Measurements from ENCODE around the gene NT5C2.
"Not testable (repeated sequence)": the region's sequence is repeated elsewhere in the genome, so short reads cannot be mapped to it uniquely, and the experiment has no call there.

The NT5C2 gene

GRCh38 chr10:103067484-103067883 is 125.6 kb downstream of the NT5C2 start:
- no peak overlapping the region for H2BK12ac ChIP-seq (ENCODE audit: low read length)
- H3K4me3 ChIP-seq (ENCODE audit: low read length in 2 of 2) = no peak overlapping the region
- no peak overlapping the region for H3K4me2 ChIP-seq (ENCODE audit: insufficient read depth, low read length, poor library complexity, severe bottlenecking)
- H3K9ac ChIP-seq (ENCODE audit: low read depth, low read length, poor library complexity) = no peak overlapping the region
- H3K9me3 ChIP-seq (replicated peaks in 1 of 2; ENCODE audit: control insufficient read depth in 2 of 2, insufficient read depth in 1 of 2, low read depth in 1 of 2, low read length in 2 of 2) = no peaks in the 10 kb centered on the region
- no peak overlapping the region for H2AK5ac ChIP-seq (ENCODE audit: low read depth, low read length)
- no peaks in the 10 kb centered on the region for H3K79me1 ChIP-seq (ENCODE audit: low read depth, low read length)
- H2BK120ac ChIP-seq (ENCODE audit: low read depth, low read length) = no peak overlapping the region
- H3K27me3 ChIP-seq (ENCODE audit: control insufficient read depth in 3 of 3, insufficient read depth in 3 of 3, low read depth in 1 of 3, low read length in 3 of 3) = no peaks in the 10 kb centered on the region
- H3K27ac ChIP-seq (replicated peaks; ENCODE audit: low read length) = no peak overlapping the region
- H2BK15ac ChIP-seq (ENCODE audit: low read length) = no peak overlapping the region
- H4K91ac ChIP-seq (ENCODE audit: low read depth, low read length, poor library complexity) = no peak overlapping the region
- no peak overlapping the region for H3K4ac ChIP-seq (ENCODE audit: low read length)
- no peak overlapping the region for H3K18ac ChIP-seq (ENCODE audit: low read length)
- no CpG with 5 or more reads among the region's 2 CpGs for WGBS, 2 donors (ENCODE audit: extremely low coverage in 2 of 2, insufficient read length in 2 of 2, insufficient replicate concordance in 1 of 2)
- H3K23ac ChIP-seq (ENCODE audit: low read depth, low read length, poor library complexity) = no peak overlapping the region
- peaks cover 0 to 5% of the 10 kb centered on the region in 2 donors for H3K36me3 ChIP-seq (replicated peaks in 1 of 2; ENCODE audit: control insufficient read depth in 2 of 2, insufficient read depth in 2 of 2, low read length in 2 of 2)
- no peak overlapping the region for H2BK5ac ChIP-seq (ENCODE audit: low read length)
- H4K8ac ChIP-seq (ENCODE audit: low read depth, low read length) = no peak overlapping the region
- no peak overlapping the region for H2AFZ ChIP-seq (ENCODE audit: low read length)
- H3K14ac ChIP-seq (ENCODE audit: low read length) = no peak overlapping the region
- no peak for DNase-seq (ENCODE audit: low spot score)
- no peaks in the 10 kb centered on the region for H3K4me1 ChIP-seq (ENCODE audit: control insufficient read depth in 2 of 2, insufficient read depth in 1 of 2, low read depth in 1 of 2, low read length in 2 of 2)

- not testable (repeated sequence) for H3K27me3 ChIP-seq (ENCODE audit: control insufficient read depth in 3 of 3, insufficient read depth in 3 of 3, low read depth in 1 of 3, low read length in 3 of 3); H3K4me1 ChIP-seq (ENCODE audit: control insufficient read depth in 2 of 2, insufficient read depth in 1 of 2, low read depth in 1 of 2, low read length in 2 of 2); H3K9me3 ChIP-seq (replicated peaks in 1 of 2; ENCODE audit: control insufficient read depth in 2 of 2, insufficient read depth in 1 of 2, low read depth in 1 of 2, low read length in 2 of 2); H3K27ac ChIP-seq (replicated peaks; ENCODE audit: low read length); H2BK120ac ChIP-seq (ENCODE audit: low read depth, low read length); H2AFZ ChIP-seq (ENCODE audit: low read length); DNase-seq (ENCODE audit: low spot score); H3K23ac ChIP-seq (ENCODE audit: low read depth, low read length, poor library complexity); H4K91ac ChIP-seq (ENCODE audit: low read depth, low read length, poor library complexity); H2BK15ac ChIP-seq (ENCODE audit: low read length); H3K14ac ChIP-seq (ENCODE audit: low read length); H3K36me3 ChIP-seq (replicated peaks in 1 of 2; ENCODE audit: control insufficient read depth in 2 of 2, insufficient read depth in 2 of 2, low read length in 2 of 2); H3K9ac ChIP-seq (ENCODE audit: low read depth, low read length, poor library complexity); H3K18ac ChIP-seq (ENCODE audit: low read length); H2BK5ac ChIP-seq (ENCODE audit: low read length); H4K8ac ChIP-seq (ENCODE audit: low read depth, low read length); H2AK5ac ChIP-seq (ENCODE audit: low read depth, low read length); H3K79me1 ChIP-seq (ENCODE audit: low read depth, low read length); H2BK12ac ChIP-seq (ENCODE audit: low read length); H3K4me3 ChIP-seq (ENCODE audit: low read length in 2 of 2); H3K4me2 ChIP-seq (ENCODE audit: insufficient read depth, low read length, poor library complexity, severe bottlenecking); H3K4ac ChIP-seq (ENCODE audit: low read length)
- no CpG with 5 or more reads among the region's 4 CpGs for WGBS, 2 donors (ENCODE audit: extremely low coverage in 2 of 2, insufficient read length in 2 of 2, insufficient replicate concordance in 1 of 2)
Measured at GRCh38 chr10:103067099-103067477, 126.0 kb downstream of the NT5C2 start.

DNA sequence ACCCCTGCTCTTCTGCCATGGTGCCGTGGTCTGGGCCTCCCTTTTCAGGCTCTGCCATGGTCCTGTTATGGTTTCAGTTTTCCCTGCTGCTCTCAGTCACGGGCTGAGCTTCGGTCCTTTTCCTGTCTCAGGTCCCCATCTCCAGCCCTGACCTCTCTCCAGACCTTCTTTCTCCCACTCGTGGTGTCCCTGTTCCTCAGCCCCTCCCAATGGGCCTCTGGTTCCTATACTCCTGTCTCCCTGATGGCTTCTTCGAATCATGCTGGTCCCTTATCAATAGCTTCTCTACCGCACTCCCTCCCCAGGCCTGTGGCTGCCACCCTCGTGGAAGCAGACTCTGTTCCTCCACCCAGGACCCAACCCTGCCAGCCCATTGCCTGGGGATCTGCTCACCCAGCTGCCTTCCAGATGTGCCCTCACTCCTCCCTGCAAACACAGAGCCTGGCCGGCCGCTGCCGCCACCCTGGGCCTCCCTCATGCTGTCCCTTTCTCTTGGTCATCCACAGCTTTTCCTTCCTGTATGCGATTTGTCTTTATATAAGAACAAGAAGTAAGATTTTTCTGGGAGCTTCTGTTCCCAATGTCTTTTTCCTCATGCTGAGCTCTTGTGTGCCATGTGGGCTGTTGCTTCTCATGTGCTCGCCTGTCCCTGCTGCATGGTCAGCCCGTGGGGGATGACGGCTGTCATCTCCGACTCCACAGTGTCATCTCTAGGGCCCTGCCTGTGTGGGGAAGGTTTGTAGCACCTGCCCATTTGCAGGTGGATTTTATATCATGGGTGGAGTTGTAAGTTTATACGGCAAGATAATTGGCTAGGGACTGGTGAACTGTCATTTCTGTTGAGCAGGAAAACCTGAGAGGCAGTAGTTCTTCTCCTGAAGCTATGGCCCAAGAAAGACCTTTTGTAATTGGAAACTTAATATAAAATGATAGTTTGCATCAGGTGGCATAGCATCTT is 126.7 kb downstream of the NT5C2 start:
- no peak overlapping the region for H3K18ac ChIP-seq (ENCODE audit: low read length)
- no peak overlapping the region for H2BK5ac ChIP-seq (ENCODE audit: low read length)
- WGBS, 2 donors (ENCODE audit: extremely low coverage in 2 of 2, insufficient read length in 2 of 2, insufficient replicate concordance in 1 of 2) = no CpG with 5 or more reads among the region's 16 CpGs
- no peak overlapping the region for H2BK12ac ChIP-seq (ENCODE audit: low read length)
- H3K23ac ChIP-seq (ENCODE audit: low read depth, low read length, poor library complexity) = no peak overlapping the region
- H3K4me3 ChIP-seq (ENCODE audit: low read length in 2 of 2) = no peak overlapping the region
- no peaks in the 10 kb centered on the region for H3K9me3 ChIP-seq (replicated peaks in 1 of 2; ENCODE audit: control insufficient read depth in 2 of 2, insufficient read depth in 1 of 2, low read depth in 1 of 2, low read length in 2 of 2)
- no peak overlapping the region for H2BK15ac ChIP-seq (ENCODE audit: low read length)
- peaks cover 0 to 5% of the 10 kb centered on the region in 2 donors for H3K36me3 ChIP-seq (replicated peaks in 1 of 2; ENCODE audit: control insufficient read depth in 2 of 2, insufficient read depth in 2 of 2, low read length in 2 of 2)
- no peak overlapping the region for H2AK5ac ChIP-seq (ENCODE audit: low read depth, low read length)
- no peak overlapping the region for H3K4ac ChIP-seq (ENCODE audit: low read length)
- no peak overlapping the region for H3K4me2 ChIP-seq (ENCODE audit: insufficient read depth, low read length, poor library complexity, severe bottlenecking)
- H3K14ac ChIP-seq (ENCODE audit: low read length) = no peak overlapping the region
- H3K9ac ChIP-seq (ENCODE audit: low read depth, low read length, poor library complexity) = no peak overlapping the region
- no peak overlapping the region for H2BK120ac ChIP-seq (ENCODE audit: low read depth, low read length)
- no peak for DNase-seq (ENCODE audit: low spot score)
- H3K27me3 ChIP-seq (ENCODE audit: control insufficient read depth in 3 of 3, insufficient read depth in 3 of 3, low read depth in 1 of 3, low read length in 3 of 3) = no peaks in the 10 kb centered on the region
- H3K4me1 ChIP-seq (ENCODE audit: control insufficient read depth in 2 of 2, insufficient read depth in 1 of 2, low read depth in 1 of 2, low read length in 2 of 2) = no peaks in the 10 kb centered on the region
- no peaks in the 10 kb centered on the region for H3K79me1 ChIP-seq (ENCODE audit: low read depth, low read length)
- H4K8ac ChIP-seq (ENCODE audit: low read depth, low read length) = no peak overlapping the region
- no peak overlapping the region for H4K91ac ChIP-seq (ENCODE audit: low read depth, low read length, poor library complexity)
- no peak overlapping the region for H2AFZ ChIP-seq (ENCODE audit: low read length)
- no peak overlapping the region for H3K27ac ChIP-seq (replicated peaks; ENCODE audit: low read length)

DNA sequence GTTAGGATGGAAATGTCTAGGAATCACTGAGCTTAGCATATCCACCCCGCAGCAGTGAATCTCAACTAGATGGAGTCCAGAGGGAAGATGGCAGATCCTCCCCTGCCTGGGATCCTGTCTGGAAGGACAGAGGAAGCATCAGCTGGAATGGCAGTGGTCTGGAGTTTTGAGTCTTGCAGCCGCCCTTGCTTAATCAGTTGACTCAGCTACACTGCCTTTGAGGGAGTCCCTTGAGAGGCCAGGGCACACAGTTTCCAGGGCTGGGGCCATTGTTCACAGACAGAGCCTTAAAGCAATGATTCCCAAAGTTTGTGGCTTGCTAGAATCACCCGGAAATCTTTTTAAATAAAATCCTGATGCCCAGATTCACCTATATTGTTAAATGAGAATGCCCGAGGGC is 128.1 kb downstream of the NT5C2 start:
- H2BK120ac ChIP-seq (ENCODE audit: low read depth, low read length) = no peak overlapping the region
- no peaks in the 10 kb centered on the region for H3K4me1 ChIP-seq (ENCODE audit: control insufficient read depth in 2 of 2, insufficient read depth in 1 of 2, low read depth in 1 of 2, low read length in 2 of 2)
- no peaks in the 10 kb centered on the region for H3K79me1 ChIP-seq (ENCODE audit: low read depth, low read length)
- no peak overlapping the region for H3K27ac ChIP-seq (replicated peaks; ENCODE audit: low read length)
- H4K8ac ChIP-seq (ENCODE audit: low read depth, low read length) = no peak overlapping the region
- no peak overlapping the region for H2BK5ac ChIP-seq (ENCODE audit: low read length)
- H3K9me3 ChIP-seq (replicated peaks in 1 of 2; ENCODE audit: control insufficient read depth in 2 of 2, insufficient read depth in 1 of 2, low read depth in 1 of 2, low read length in 2 of 2) = no peaks in the 10 kb centered on the region
- no peak overlapping the region for H3K9ac ChIP-seq (ENCODE audit: low read depth, low read length, poor library complexity)
- no peak overlapping the region for H2BK15ac ChIP-seq (ENCODE audit: low read length)
- no peak overlapping the region for H3K4me2 ChIP-seq (ENCODE audit: insufficient read depth, low read length, poor library complexity, severe bottlenecking)
- no peak overlapping the region for H3K23ac ChIP-seq (ENCODE audit: low read depth, low read length, poor library complexity)
- no peak overlapping the region for H4K91ac ChIP-seq (ENCODE audit: low read depth, low read length, poor library complexity)
- no peak overlapping the region for H3K18ac ChIP-seq (ENCODE audit: low read length)
- no peak overlapping the region for H2AK5ac ChIP-seq (ENCODE audit: low read depth, low read length)
- H3K14ac ChIP-seq (ENCODE audit: low read length) = no peak overlapping the region
- H3K27me3 ChIP-seq (ENCODE audit: control insufficient read depth in 3 of 3, insufficient read depth in 3 of 3, low read depth in 1 of 3, low read length in 3 of 3) = no peaks in the 10 kb centered on the region
- no CpG with 5 or more reads among the region's 4 CpGs for WGBS, 2 donors (ENCODE audit: extremely low coverage in 2 of 2, insufficient read length in 2 of 2, insufficient replicate concordance in 1 of 2)
- H3K36me3 ChIP-seq (replicated peaks in 1 of 2; ENCODE audit: control insufficient read depth in 2 of 2, insufficient read depth in 2 of 2, low read length in 2 of 2) = peaks cover 0 to 5% of the 10 kb centered on the region in 2 donors
- no peak overlapping the region for H3K4me3 ChIP-seq (ENCODE audit: low read length in 2 of 2)
- no peak overlapping the region for H3K4ac ChIP-seq (ENCODE audit: low read length)
- DNase-seq (ENCODE audit: low spot score) = no peak
- H2BK12ac ChIP-seq (ENCODE audit: low read length) = no peak overlapping the region
- no peak overlapping the region for H2AFZ ChIP-seq (ENCODE audit: low read length)

Data from neuronal stem cell (in vitro differentiated cells).